Activated CD4-positive, alpha-beta memory T cell treated with anti-CD3 and anti-CD28 coated beads for 36 hours (primary cell): ENCODE data around the gene HOXB1. TPM values are rescaled to one million over a fixed set of nuclear protein-coding genes. Genes with fewer than 3 reads are reported as not detected.

Experiments
- CTCF ChIA-PET: fragments of 350-600 bp; sonication (Branson Sonifier 250); formaldehyde crosslinking; loops from one replicate; lab custom pipeline; 2021; ENCODE audit warnings: antibody characterized with exemption, inconsistent platforms; lab: Charles Lee
- POLR2A ChIA-PET: fragments of 350-600 bp; sonication (Branson Sonifier 250); formaldehyde crosslinking; loops from one replicate; lab custom pipeline; 2021; ENCODE audit warnings: antibody characterized with exemption; lab: Charles Lee
- DNase-seq: peaks from one replicate; pipeline ENCODE4 v3.0.0-alpha.2; 2020
- H3K27ac Mint-ChIP-seq: one replicate; pipeline ENCODE4 v1.8.0; 2021; ENCODE audit warnings: mixed read lengths
- H3K27me3 Mint-ChIP-seq: one replicate; pipeline ENCODE4 v1.8.0; 2021; ENCODE audit warnings: mixed read lengths
- H3K36me3 Mint-ChIP-seq: one replicate; pipeline ENCODE4 v1.8.0; 2021; ENCODE audit warnings: mixed read lengths
- H3K4me1 Mint-ChIP-seq: one replicate; pipeline ENCODE4 v1.8.0; 2021; ENCODE audit warnings: low read depth, mixed read lengths
- H3K4me3 Mint-ChIP-seq: one replicate; pipeline ENCODE4 v1.8.0; 2021; ENCODE audit warnings: mild to moderate bottlenecking, mixed read lengths
- H3K9me3 Mint-ChIP-seq: one replicate; pipeline ENCODE4 v1.8.0; 2021; ENCODE audit warnings: mixed read lengths
- intact Hi-C: fragments of 100-400 bp; cut with micrococcal nuclease; formaldehyde crosslinking; loops from one replicate; pipeline ENCODE4 v1.15.1; 2023
- total RNA-seq, 2 experiments: library from RNA; stranded (reverse); gene quantifications; one replicate each; pipeline ENCODE4 v1.2.3, GENCODE V29; 2021

HOXB1 gene
- total RNA-seq, 2 experiments from 2014 or later = not detected

- intact Hi-C loops = no loop called here
- no peak overlapping the region for H3K4me3 Mint-ChIP-seq
These were observed 36.5 kb downstream of the HOXB1 start for GRCh38 chr17:48494335-48494734.

DNA sequence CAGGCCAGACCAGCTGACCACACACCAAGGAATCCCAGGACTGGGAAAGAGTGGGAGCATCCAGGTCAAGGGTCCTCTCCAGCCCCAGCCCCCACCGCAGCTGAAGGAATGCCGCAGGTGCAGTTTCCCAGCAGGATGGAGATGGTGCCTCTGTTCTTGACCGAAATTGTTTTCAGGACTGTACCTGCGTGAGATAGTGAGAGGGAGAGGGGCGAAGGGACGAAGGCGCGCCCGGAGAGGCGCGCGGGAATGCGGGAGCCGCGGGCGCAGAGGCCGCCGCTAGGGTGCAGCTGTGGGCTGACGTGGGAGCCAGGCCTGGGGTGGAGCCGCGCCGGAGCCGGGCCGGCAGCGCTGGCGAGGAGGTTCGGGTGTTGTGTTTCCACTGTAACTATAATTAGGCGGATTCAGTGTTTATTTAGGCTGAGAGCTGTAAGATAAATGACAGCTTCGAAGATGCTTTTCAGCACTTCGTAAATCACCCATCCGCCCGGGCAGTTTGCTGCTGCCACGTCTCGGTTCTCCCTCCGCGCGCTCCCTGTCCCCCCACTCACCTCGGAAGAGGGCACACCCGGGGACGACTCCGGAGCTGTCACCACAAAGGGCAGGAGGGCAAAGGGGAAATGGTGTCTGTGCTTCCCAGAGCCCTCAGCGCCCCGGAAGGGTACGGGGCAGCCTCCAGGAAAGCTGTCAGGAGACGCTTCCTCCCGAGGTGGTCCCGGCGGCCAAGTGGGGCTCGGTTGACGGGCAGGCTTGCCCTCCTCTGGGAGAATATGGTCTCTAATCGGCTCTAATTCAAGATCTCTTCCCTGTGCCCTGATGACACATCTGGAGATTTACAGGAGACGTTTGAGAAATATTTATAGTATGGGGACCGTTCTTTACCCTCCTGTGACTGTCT lies 38.2 kb downstream of the HOXB1 start:
- H3K36me3 Mint-ChIP-seq = no peaks in the 10 kb centered on the region
- H3K4me3 Mint-ChIP-seq = peak overlapping the region; percentile 39
- intact Hi-C loops = loop anchor here (2.0 kb wide), 1 partner anchor 18 kb away; no protein-coding TSS in a partner anchor
- H3K27ac Mint-ChIP-seq = no peak overlapping the region
- no peaks in the 10 kb centered on the region for H3K9me3 Mint-ChIP-seq
- peak; percentile 76 for DNase-seq
- POLR2A ChIA-PET = interaction anchor here (0.6 kb wide), 1 partner anchor 419 kb away, joined by 3 read pairs; no protein-coding TSS in a partner anchor
- CTCF ChIA-PET = interaction anchor here (0.6 to 3.0 kb wide), 37 partner anchors 9 to 499 kb away, joined by 3 to 37 read pairs (median 5); partner anchors contain the start of genes HOXB3 and HOXB5
- H3K4me1 Mint-ChIP-seq = peaks cover 17% of the 10 kb centered on the region
- peaks cover 11% of the 10 kb centered on the region for H3K27me3 Mint-ChIP-seq

More at GRCh38 chr17:48494335-48494734, 36.5 kb downstream of the HOXB1 start:
- ChIA-PET CTCF (interaction anchor here (3.0 kb wide), 1 partner anchor 98 kb away, joined by 37 read pairs; the partner anchor contains the start of genes HOXB3 and HOXB5), POLR2A (no interaction called here)
- Mint-ChIP-seq H3K36me3 (no peaks in the 10 kb centered on the region), H3K27me3 (peaks cover 11% of the 10 kb centered on the region), H3K4me1 (peaks cover 10% of the 10 kb centered on the region), H3K27ac (no peak overlapping the region), H3K9me3 (no peaks in the 10 kb centered on the region)
- DNase-seq = no peak

- ChIA-PET POLR2A (no interaction called here), CTCF (interaction anchor here (0.6 to 3.0 kb wide), 27 partner anchors 8 to 499 kb away, joined by 3 to 37 read pairs (median 5); partner anchors contain the start of genes HOXB3 and HOXB5)
- Mint-ChIP-seq H3K27ac (no peak overlapping the region), H3K9me3 (no peaks in the 10 kb centered on the region), H3K36me3 (no peaks in the 10 kb centered on the region), H3K4me1 (peaks cover 17% of the 10 kb centered on the region), H3K27me3 (peaks cover 15% of the 10 kb centered on the region), H3K4me3 (peak overlapping the region; percentile 41)
- no peak for DNase-seq
- intact Hi-C loops = loop anchor here (2.0 kb wide), 2 partner anchors 19 to 87 kb away; partner anchors contain the start of gene HOXB4
These were observed 39.1 kb downstream of the HOXB1 start for GRCh38 chr17:48491527-48492273.

DNA sequence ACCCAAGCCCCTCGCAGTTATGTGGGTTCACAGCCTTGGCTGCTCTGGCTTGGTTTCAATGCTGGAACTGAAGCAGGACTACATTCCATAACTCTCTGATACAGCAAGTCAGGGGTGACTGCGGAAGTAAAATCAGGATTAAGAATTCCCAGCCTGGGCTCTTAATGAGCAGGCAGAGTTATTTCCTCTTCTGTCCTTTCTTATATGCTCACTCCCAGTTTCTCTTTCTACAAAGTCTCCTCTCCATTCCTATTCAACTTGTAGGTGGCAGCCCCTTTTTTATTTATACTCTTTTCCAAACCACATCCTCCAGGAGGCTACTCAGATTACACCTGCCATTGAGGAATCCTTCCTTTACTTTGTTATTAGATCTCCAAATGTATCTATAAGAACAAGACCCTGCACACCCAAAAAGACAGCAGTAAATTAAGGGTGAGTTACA lies 40.3 kb downstream of the HOXB1 start:
- ChIA-PET CTCF (no interaction called here), POLR2A (no interaction called here)
- DNase-seq = no peak
- Mint-ChIP-seq H3K9me3 (no peaks in the 10 kb centered on the region), H3K36me3 (no peaks in the 10 kb centered on the region), H3K27ac (no peak overlapping the region), H3K4me1 (peaks cover 17% of the 10 kb centered on the region), H3K27me3 (peaks cover 14% of the 10 kb centered on the region), H3K4me3 (no peak overlapping the region)
- intact Hi-C loops = loop anchor here (2.0 kb wide), 1 partner anchor 88 kb away; the partner anchor contains the start of gene HOXB4

- no peaks in the 10 kb centered on the region for H3K36me3 Mint-ChIP-seq
- no peaks in the 10 kb centered on the region for H3K9me3 Mint-ChIP-seq
- ChIA-PET POLR2A (no interaction called here), CTCF (no interaction called here)
- peaks cover 14% of the 10 kb centered on the region for H3K27me3 Mint-ChIP-seq
- H3K27ac Mint-ChIP-seq = no peak overlapping the region
- intact Hi-C loops = loop anchor here (2.0 to 10.0 kb wide), 2 partner anchors 89 to 155 kb away; partner anchors contain the start of gene HOXB4
- no peak overlapping the region for H3K4me3 Mint-ChIP-seq
- peaks cover 18% of the 10 kb centered on the region for H3K4me1 Mint-ChIP-seq
- DNase-seq = no peak
These were observed 41.0 kb downstream of the HOXB1 start for GRCh38 chr17:48489781-48490180.

DNA sequence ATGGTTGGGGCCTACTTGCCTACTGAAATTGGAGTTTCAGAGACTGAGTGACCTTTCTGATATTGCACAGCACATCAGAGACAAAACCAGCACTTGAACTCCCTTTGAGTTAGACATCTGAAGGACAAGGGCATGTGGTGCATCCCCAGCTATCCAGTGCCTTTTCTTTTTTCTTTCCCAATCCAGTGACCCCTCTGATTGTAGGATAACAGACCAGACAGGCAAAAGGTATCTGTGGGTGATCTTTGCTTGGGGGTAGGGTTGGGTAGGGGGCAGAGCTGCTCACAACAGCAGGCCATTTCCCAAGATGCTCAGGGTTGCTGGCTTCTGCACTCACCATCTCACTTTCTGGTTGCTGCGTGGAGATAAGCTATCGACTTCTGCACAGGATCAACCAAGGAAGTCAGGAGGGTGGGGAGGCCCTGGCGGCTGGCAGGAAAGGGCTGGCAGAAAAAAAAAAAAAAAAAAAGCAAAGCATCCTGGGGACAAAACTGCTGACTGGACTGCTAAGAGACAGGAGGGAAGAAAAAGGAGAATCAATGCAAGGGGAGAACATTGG lies 42.2 kb downstream of the HOXB1 start:
- intact Hi-C loops = loop anchor here (10.0 kb wide), 1 partner anchor 154 kb away; no protein-coding TSS in a partner anchor
- peaks cover 20% of the 10 kb centered on the region for H3K4me1 Mint-ChIP-seq
- H3K9me3 Mint-ChIP-seq = no peaks in the 10 kb centered on the region
- ChIA-PET CTCF (no interaction called here), POLR2A (no interaction called here)
- DNase-seq = no peak
- H3K4me3 Mint-ChIP-seq = no peak overlapping the region
- no peak overlapping the region for H3K27ac Mint-ChIP-seq
- no peaks in the 10 kb centered on the region for H3K36me3 Mint-ChIP-seq
- H3K27me3 Mint-ChIP-seq = peaks cover 8% of the 10 kb centered on the region

- Mint-ChIP-seq H3K4me3 (no peak overlapping the region), H3K27me3 (peaks cover 6% of the 10 kb centered on the region), H3K4me1 (peaks cover 31% of the 10 kb centered on the region), H3K27ac (no peak overlapping the region), H3K9me3 (no peaks in the 10 kb centered on the region), H3K36me3 (no peaks in the 10 kb centered on the region)
- intact Hi-C loops = loop anchor here (10.0 kb wide), 1 partner anchor 152 kb away; no protein-coding TSS in a partner anchor
- ChIA-PET CTCF (interaction anchor here (1.2 kb wide), 1 partner anchor 106 kb away, joined by 3 read pairs; the partner anchor contains the start of gene HOXB5), POLR2A (no interaction called here)
- DNase-seq = no peak
These were observed 43.6 kb downstream of the HOXB1 start for GRCh38 chr17:48487221-48487620.

- no peak for DNase-seq
- CTCF ChIA-PET = interaction anchor here (1.2 kb wide), 1 partner anchor 106 kb away, joined by 3 read pairs; the partner anchor contains the start of gene HOXB5
- Mint-ChIP-seq H3K4me3 (no peak overlapping the region), H3K9me3 (no peaks in the 10 kb centered on the region), H3K27me3 (peaks cover 6% of the 10 kb centered on the region), H3K4me1 (peaks cover 26% of the 10 kb centered on the region), H3K36me3 (no peaks in the 10 kb centered on the region), H3K27ac (no peak overlapping the region)
- POLR2A ChIA-PET = no interaction called here
- intact Hi-C loops = loop anchor here (10.0 kb wide), 1 partner anchor 152 kb away; no protein-coding TSS in a partner anchor
These were observed 44.3 kb downstream of the HOXB1 start for GRCh38 chr17:48486557-48486956.

DNA sequence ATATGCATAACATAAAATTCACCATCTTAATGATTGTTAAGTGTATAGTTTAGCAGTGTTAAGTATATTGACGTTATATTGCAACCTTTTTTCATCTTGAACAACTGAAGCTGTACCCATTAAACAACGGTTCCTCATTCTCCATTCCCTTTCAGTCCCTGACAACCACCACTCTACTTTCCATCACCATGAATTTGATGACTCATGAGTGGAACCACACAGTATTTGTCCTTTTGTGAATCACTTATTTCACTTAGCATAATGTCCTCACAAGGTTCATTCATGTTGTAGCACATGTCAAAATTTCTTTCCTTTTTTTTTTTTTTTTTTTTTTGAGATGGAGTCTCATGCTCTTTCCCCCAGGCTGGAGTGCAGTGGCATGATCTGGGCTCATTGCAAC lies 46.0 kb downstream of the HOXB1 start:
- Mint-ChIP-seq H3K9me3 (no peaks in the 10 kb centered on the region), H3K27me3 (peaks cover 6% of the 10 kb centered on the region), H3K4me1 (peaks cover 23% of the 10 kb centered on the region), H3K36me3 (no peaks in the 10 kb centered on the region), H3K27ac (no peak overlapping the region), H3K4me3 (no peak overlapping the region)
- CTCF ChIA-PET = no interaction called here
- DNase-seq = no peak
- POLR2A ChIA-PET = interaction anchor here (1.0 kb wide), 1 partner anchor 93 kb away, joined by 3 read pairs; no protein-coding TSS in a partner anchor
- intact Hi-C loops = loop anchor here (10.0 kb wide), 1 partner anchor 150 kb away; no protein-coding TSS in a partner anchor

- Mint-ChIP-seq H3K36me3 (no peaks in the 10 kb centered on the region), H3K9me3 (no peaks in the 10 kb centered on the region), H3K27ac (no peak overlapping the region), H3K4me3 (no peak overlapping the region), H3K27me3 (peaks cover 6% of the 10 kb centered on the region), H3K4me1 (peaks cover 23% of the 10 kb centered on the region)
- no peak for DNase-seq
- ChIA-PET CTCF (no interaction called here), POLR2A (no interaction called here)
- intact Hi-C loops = loop anchor here (10.0 kb wide), 1 partner anchor 149 kb away; no protein-coding TSS in a partner anchor
These were observed 46.6 kb downstream of the HOXB1 start for GRCh38 chr17:48484256-48484655.
